ENCODE results near the gene ZMYND8.

DNA sequence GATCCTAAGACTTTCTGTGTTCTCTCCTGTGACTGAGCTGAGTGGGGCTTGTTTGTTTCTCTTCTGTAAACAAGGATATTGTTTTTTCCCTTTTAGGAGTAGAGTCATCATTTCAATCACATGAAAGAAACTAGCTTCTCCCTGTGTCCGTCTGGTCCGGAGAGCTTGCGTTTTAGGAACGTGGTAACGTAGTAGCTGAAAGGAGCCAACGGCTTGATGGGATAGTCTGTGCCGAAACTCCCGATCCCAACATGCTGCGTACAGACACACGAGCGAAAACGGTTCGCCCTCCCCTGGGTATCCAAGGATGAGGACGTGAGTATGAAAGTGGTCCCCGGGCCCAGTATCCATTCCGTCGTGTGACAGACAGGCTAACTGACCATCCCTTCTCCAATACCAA is 146.5 kb downstream of the ZMYND8 start:
- no peak for TF ChIP-seq CTCF (IDR thresholded peaks at IDR 0.05)
- no peak for TF ChIP-seq POLR2A (IDR thresholded peaks at IDR 0.05)

Measured in testis (tissue), 2 donors.